Suprapubic skin (tissue), 4 donors: Measurements from ENCODE around the gene MEF2A. TPM values are rescaled to one million over a fixed set of nuclear protein-coding genes. Genes with fewer than 3 reads are reported as not detected.

ENCODE experiments used
- DNase-seq, 2 donors: peaks; one replicate each; pipeline ENCODE4 v3.0.0-alpha.2; 2019; ENCODE audit warnings: low spot score in 2 of 2
- H3K27ac ChIP-seq: fragments of 200-600 bp; sonication (generic); one replicate; pipeline ENCODE4 v1.5.1; 2019
- H3K27me3 ChIP-seq: fragments of 200-600 bp; sonication (generic); one replicate; pipeline ENCODE4 v1.5.1; 2019
- H3K36me3 ChIP-seq: fragments of 200-600 bp; sonication (generic); one replicate; pipeline ENCODE4 v1.5.1; 2019
- H3K4me1 ChIP-seq: fragments of 200-600 bp; sonication (generic); one replicate; pipeline ENCODE4 v1.5.1; 2019
- H3K4me3 ChIP-seq: fragments of 200-600 bp; sonication (generic); one replicate; pipeline ENCODE4 v1.5.1; 2019; ENCODE audit warnings: mild to moderate bottlenecking
- H3K9me3 ChIP-seq: fragments of 200-600 bp; sonication (generic); one replicate; pipeline ENCODE4 v1.5.1; 2019
- EP300 ChIP-seq: sonication (generic); formaldehyde crosslinking; IDR thresholded peaks from one replicate; pipeline ENCODE4 v1.6.1; 2017; ENCODE audit warnings: antibody characterized with exemption
- POLR2A ChIP-seq, 2 donors: fragments of 450-650 bp; IDR thresholded peaks; one replicate each; pipeline ENCODE4 v1.6.1; 2017; ENCODE audit warnings: antibody characterized with exemption in 2 of 2, mild to moderate bottlenecking in 2 of 2, moderate library complexity in 2 of 2
- POLR2AphosphoS5 ChIP-seq, 3 donors: sonication (generic); formaldehyde crosslinking; IDR thresholded peaks; one replicate each; pipeline ENCODE4 v1.6.1; 2017; ENCODE audit warnings: antibody characterized with exemption in 3 of 3
- WGBS: methylation state at CpG from one replicate; pipeline ENCODE4 v1.1.5; 2018; 5-methylcytosine and 5-hydroxymethylcytosine counted together
- total RNA-seq, 4 donors: library from RNA; depleted of rRNA; stranded (reverse); fragments of >200 nt; gene quantifications; one replicate each; pipeline ENCODE4 v1.1.0, GENCODE V29; 2016
- TF ChIP-seq, protein P1 (sequence below), 2 donors: fragments of 200-600 bp in 1 of 2; fragments of 450-650 bp in 1 of 2; sonication (generic) in 1 of 2; IDR thresholded peaks; one replicate each; pipeline ENCODE4 v1.5.1; 2016 to 2019; ENCODE audit warnings: antibody characterized with exemption in 2 of 2, mild to moderate bottlenecking in 1 of 2, moderate library complexity in 1 of 2

Gene MEF2A
- total RNA-seq, 4 donors from 2014 or later = 70.1 to 222 (median 78.8) TPM

- Histone ChIP-seq H3K27ac (no peak overlapping the region), H3K27me3 (no peaks in the 10 kb centered on the region), H3K36me3 (no peaks in the 10 kb centered on the region), H3K9me3 (no peaks in the 10 kb centered on the region), H3K4me1 (no peaks in the 10 kb centered on the region), H3K4me3 (no peak overlapping the region)
- DNase-seq = no peak
- TF ChIP-seq EP300 (no peak), POLR2A (IDR thresholded peaks at IDR 0.05) (no peak), POLR2AphosphoS5 (IDR thresholded peaks at IDR 0.05) (no peak)
- TF ChIP-seq, protein P1, sequence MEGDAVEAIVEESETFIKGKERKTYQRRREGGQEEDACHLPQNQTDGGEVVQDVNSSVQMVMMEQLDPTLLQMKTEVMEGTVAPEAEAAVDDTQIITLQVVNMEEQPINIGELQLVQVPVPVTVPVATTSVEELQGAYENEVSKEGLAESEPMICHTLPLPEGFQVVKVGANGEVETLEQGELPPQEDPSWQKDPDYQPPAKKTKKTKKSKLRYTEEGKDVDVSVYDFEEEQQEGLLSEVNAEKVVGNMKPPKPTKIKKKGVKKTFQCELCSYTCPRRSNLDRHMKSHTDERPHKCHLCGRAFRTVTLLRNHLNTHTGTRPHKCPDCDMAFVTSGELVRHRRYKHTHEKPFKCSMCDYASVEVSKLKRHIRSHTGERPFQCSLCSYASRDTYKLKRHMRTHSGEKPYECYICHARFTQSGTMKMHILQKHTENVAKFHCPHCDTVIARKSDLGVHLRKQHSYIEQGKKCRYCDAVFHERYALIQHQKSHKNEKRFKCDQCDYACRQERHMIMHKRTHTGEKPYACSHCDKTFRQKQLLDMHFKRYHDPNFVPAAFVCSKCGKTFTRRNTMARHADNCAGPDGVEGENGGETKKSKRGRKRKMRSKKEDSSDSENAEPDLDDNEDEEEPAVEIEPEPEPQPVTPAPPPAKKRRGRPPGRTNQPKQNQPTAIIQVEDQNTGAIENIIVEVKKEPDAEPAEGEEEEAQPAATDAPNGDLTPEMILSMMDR (IDR thresholded peaks at IDR 0.05) = no peak
- 91% methylated on average over 3 of the region's 3 CpGs for WGBS
Observed at GRCh38 chr15:99526671-99527070, 39.1 kb upstream of the MEF2A start.

GRCh38 chr15:99536422-99537040, 29.3 kb upstream of the MEF2A start:
- TF ChIP-seq POLR2A (IDR thresholded peaks at IDR 0.05) = no peak
- TF ChIP-seq, protein P1 (IDR thresholded peaks at IDR 0.05) = no peak
- peak in 2 of 3 donors; percentile 35 to 52 for TF ChIP-seq POLR2AphosphoS5 (IDR thresholded peaks at IDR 0.05)
- TF ChIP-seq EP300 = no peak
- peak overlapping the region; percentile 50 for H3K27ac ChIP-seq
- DNase-seq = peak in 1 of 2 donors; percentile 76
- H3K9me3 ChIP-seq = no peaks in the 10 kb centered on the region
- 41% methylated on average over 4 of the region's 4 CpGs for WGBS
- H3K36me3 ChIP-seq = no peaks in the 10 kb centered on the region
- H3K27me3 ChIP-seq = no peaks in the 10 kb centered on the region
- H3K4me1 ChIP-seq = peaks cover 19% of the 10 kb centered on the region
- H3K4me3 ChIP-seq = no peak overlapping the region

DNA sequence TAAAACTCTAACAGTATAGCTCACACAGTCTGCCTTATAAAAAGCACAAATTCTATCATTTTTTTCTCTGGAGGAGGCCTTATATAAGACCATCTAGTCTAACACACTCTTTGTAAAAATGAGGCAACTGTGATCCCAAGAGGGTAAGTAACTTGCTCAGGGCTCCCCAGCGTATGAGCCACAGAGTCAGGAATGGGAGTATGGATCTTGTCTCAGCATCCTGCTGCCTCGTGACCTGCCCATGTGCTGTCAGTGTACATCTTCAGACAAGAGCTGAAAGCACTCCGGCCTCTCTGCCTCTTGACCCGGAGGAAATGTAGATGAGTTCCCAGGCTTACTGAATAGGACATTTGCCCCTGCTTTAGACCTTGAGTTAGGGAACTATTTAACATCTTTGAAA, 28.4 kb upstream of the MEF2A start:
- TF ChIP-seq POLR2AphosphoS5 (IDR thresholded peaks at IDR 0.05) (no peak), POLR2A (IDR thresholded peaks at IDR 0.05) (no peak), EP300 (no peak)
- TF ChIP-seq, protein P1 (IDR thresholded peaks at IDR 0.05) = no peak
- Histone ChIP-seq H3K27me3 (no peaks in the 10 kb centered on the region), H3K4me1 (peaks cover 19% of the 10 kb centered on the region), H3K9me3 (no peaks in the 10 kb centered on the region), H3K4me3 (no peak overlapping the region), H3K36me3 (no peaks in the 10 kb centered on the region), H3K27ac (peak overlapping the region; percentile 47)
- 84% methylated on average over 4 of the region's 4 CpGs for WGBS
- no peak for DNase-seq

- H3K36me3 ChIP-seq = no peaks in the 10 kb centered on the region
- H3K9me3 ChIP-seq = no peaks in the 10 kb centered on the region
- TF ChIP-seq, protein P1 (IDR thresholded peaks at IDR 0.05) = no peak
- TF ChIP-seq POLR2A (IDR thresholded peaks at IDR 0.05) (no peak), EP300 (no peak), POLR2AphosphoS5 (IDR thresholded peaks at IDR 0.05) (no peak)
- H3K4me3 ChIP-seq = no peak overlapping the region
- H3K27me3 ChIP-seq = no peaks in the 10 kb centered on the region
- peaks cover 19% of the 10 kb centered on the region for H3K4me1 ChIP-seq
- H3K27ac ChIP-seq = no peak overlapping the region
- WGBS = 83% methylated on average over 1 of the region's 1 CpG
- no peak for DNase-seq
Observed at GRCh38 chr15:99538261-99538660, 27.5 kb upstream of the MEF2A start.

- Histone ChIP-seq H3K4me3 (no peak overlapping the region), H3K27me3 (no peaks in the 10 kb centered on the region), H3K9me3 (no peaks in the 10 kb centered on the region), H3K36me3 (no peaks in the 10 kb centered on the region), H3K4me1 (no peaks in the 10 kb centered on the region), H3K27ac (no peak overlapping the region)
- no peak for DNase-seq
- TF ChIP-seq POLR2AphosphoS5 (IDR thresholded peaks at IDR 0.05) = no peak
- TF ChIP-seq POLR2A (IDR thresholded peaks at IDR 0.05) = no peak
- no peak for TF ChIP-seq EP300
- TF ChIP-seq, protein P1 (IDR thresholded peaks at IDR 0.05) = no peak
Observed at GRCh38 chr15:99542828-99543227, 23.0 kb upstream of the MEF2A start.
